HL-60/S4 treated with retinoic acid at 250 ng/mL for 4 days and 3 days (cell line): ENCODE measurements around the gene C19orf73.

Source experiments
- in situ Hi-C: fragments of 300-500 bp; cut with MboI; formaldehyde crosslinking; loops from 2 replicates; pipeline ENCODE4 v1.7.0; 2022; ENCODE audit warnings: low sequenced_read_pairs

The C19orf73 gene

GRCh38 chr19:49118565-49119410, at the start of gene C19orf73:
Gene C19orf73, minus strand, starts transcription at chr19:49119143. Its CDS starts 121 bp downstream, at chr19:49119022.
- in situ Hi-C loops, result no loop called here

- in situ Hi-C loops, result no loop called here
These were observed 49.5 kb upstream of the C19orf73 start for GRCh38 chr19:49168421-49168820.

- in situ Hi-C loops, result no loop called here
These were observed 49.0 kb upstream of the C19orf73 start for GRCh38 chr19:49167857-49168409.

- in situ Hi-C loops, result no loop called here
These were observed 46.9 kb upstream of the C19orf73 start for GRCh38 chr19:49165865-49166301.

- in situ Hi-C loops, result no loop called here
These were observed 46.3 kb upstream of the C19orf73 start for GRCh38 chr19:49165111-49165750.

- in situ Hi-C loops, result no loop called here
These were observed 43.0 kb upstream of the C19orf73 start for GRCh38 chr19:49161987-49162386.

- in situ Hi-C loops, result no loop called here
These were observed 41.7 kb upstream of the C19orf73 start for GRCh38 chr19:49160450-49161189.

GRCh38 chr19:49157445-49158224, 38.7 kb upstream of the C19orf73 start, which contains the start of gene TRPM4:
Gene TRPM4, plus strand, starts transcription at chr19:49157792. Its CDS starts 75 bp downstream, at chr19:49157867.
- in situ Hi-C loops, result no loop called here

GRCh38 chr19:49155820-49156346, 36.9 kb upstream of the C19orf73 start:
- in situ Hi-C loops, result no loop called here

- in situ Hi-C loops, result no loop called here
These were observed 36.3 kb upstream of the C19orf73 start, which contains the start of gene HRC for GRCh38 chr19:49155005-49155819. Gene HRC, minus strand, starts transcription at chr19:49155396. Its CDS starts 159 bp downstream, at chr19:49155237.

GRCh38 chr19:49154279-49154678, 35.3 kb upstream of the C19orf73 start:
- in situ Hi-C loops, result no loop called here

- in situ Hi-C loops, result no loop called here
These were observed 34.3 kb upstream of the C19orf73 start for GRCh38 chr19:49153167-49153809.

- in situ Hi-C loops, result no loop called here
These were observed 33.2 kb upstream of the C19orf73 start for GRCh38 chr19:49152119-49152550.

- in situ Hi-C loops, result no loop called here
These were observed 32.5 kb upstream of the C19orf73 start for GRCh38 chr19:49151267-49152118.

GRCh38 chr19:49150944-49151243, 32.0 kb upstream of the C19orf73 start:
- in situ Hi-C loops, result no loop called here

GRCh38 chr19:49150106-49150943, 31.4 kb upstream of the C19orf73 start:
- in situ Hi-C loops, result no loop called here

GRCh38 chr19:49149652-49150105, 30.7 kb upstream of the C19orf73 start:
- in situ Hi-C loops, result no loop called here
